ENCODE results near the gene TLK1.
"Not testable (repeated sequence)": the region's sequence is repeated elsewhere in the genome, so short reads cannot be mapped to it uniquely, and the experiment has no call there.

- TF ChIP-seq CTCF (conservative IDR thresholded peaks at IDR 0.05; ENCODE audit: low read length); EZH2phosphoT487 (IDR thresholded peaks at IDR 0.05; ENCODE audit: borderline replicate concordance, low read depth, low read length): not testable (repeated sequence)
These were observed 69.2 kb downstream of the TLK1 start for GRCh38 chr2:171091517-171091916.
